Ectodermal cell (in vitro differentiated cells): ENCODE results near the gene ZNF407.

Experiments
- H3K27ac ChIP-seq: 2 replicates; pipeline ENCODE4 v1.7.0; 2013; ENCODE audit warnings: mild to moderate bottlenecking, low read depth, low read length; ENCODE audit not compliant: insufficient read depth, poor library complexity, severe bottlenecking
- H3K27me3 ChIP-seq: 2 replicates; pipeline ENCODE4 v1.7.0; 2013; ENCODE audit warnings: mild to moderate bottlenecking, low read length; ENCODE audit not compliant: insufficient read depth, control insufficient read depth, poor library complexity, severe bottlenecking
- H3K36me3 ChIP-seq: one replicate; pipeline ENCODE4 v1.7.0; 2013; ENCODE audit warnings: low read length; ENCODE audit not compliant: control insufficient read depth, insufficient read depth
- H3K4me1 ChIP-seq: one replicate; pipeline ENCODE4 v1.7.0; 2013; ENCODE audit warnings: low read length; ENCODE audit not compliant: control insufficient read depth, insufficient read depth
- H3K4me3 ChIP-seq: 2 replicates; pipeline ENCODE4 v1.7.0; 2013; ENCODE audit warnings: low read depth, low read length, control low read depth; ENCODE audit not compliant: insufficient read depth
- H3K9me3 ChIP-seq: 2 replicates; pipeline ENCODE4 v1.7.0; 2013; ENCODE audit warnings: mild to moderate bottlenecking, low read length, moderate library complexity; ENCODE audit not compliant: control insufficient read depth
- WGBS, 2 experiments: methylation state at CpG; one replicate each; pipeline ENCODE4 v1.1.7; 2013; ENCODE audit warnings: missing lambda C conversion rate in 2 of 2; 5-methylcytosine and 5-hydroxymethylcytosine counted together

Gene ZNF407

GRCh38 chr18:74766251-74766650 lies 168.6 kb downstream of the ZNF407 start:
- Histone ChIP-seq H3K36me3 (no peaks in the 10 kb centered on the region), H3K4me3 (no peak overlapping the region), H3K27me3 (no peaks in the 10 kb centered on the region), H3K27ac (no peak overlapping the region), H3K4me1 (no peaks in the 10 kb centered on the region), H3K9me3 (no peaks in the 10 kb centered on the region)
- 88 to 96% methylated on average over 3 of the region's 3 CpGs for WGBS, 2 experiments

- H3K27ac ChIP-seq, result no peak overlapping the region
- H3K4me3 ChIP-seq, result no peak overlapping the region
- H3K4me1 ChIP-seq, result no peaks in the 10 kb centered on the region
- H3K36me3 ChIP-seq, result no peaks in the 10 kb centered on the region
- H3K27me3 ChIP-seq, result no peaks in the 10 kb centered on the region
- WGBS, 2 experiments, result 92 to 94% methylated on average over 2 of the region's 2 CpGs
- no peaks in the 10 kb centered on the region for H3K9me3 ChIP-seq
Measured at GRCh38 chr18:74768096-74768495, 170.4 kb downstream of the ZNF407 start.

GRCh38 chr18:74773171-74773624 lies 175.5 kb downstream of the ZNF407 start:
- Histone ChIP-seq H3K36me3 (no peaks in the 10 kb centered on the region), H3K9me3 (no peaks in the 10 kb centered on the region), H3K4me3 (no peak overlapping the region), H3K4me1 (no peaks in the 10 kb centered on the region), H3K27me3 (no peaks in the 10 kb centered on the region), H3K27ac (no peak overlapping the region)
- WGBS, 2 experiments, result 88 to 91% methylated on average over 2 of the region's 3 CpGs

GRCh38 chr18:74774486-74774885 lies 176.8 kb downstream of the ZNF407 start:
- WGBS, 2 experiments, result 94 to 97% methylated on average over 5 of the region's 5 CpGs
- no peak overlapping the region for H3K27ac ChIP-seq
- no peak overlapping the region for H3K4me3 ChIP-seq
- H3K36me3 ChIP-seq, result no peaks in the 10 kb centered on the region
- H3K4me1 ChIP-seq, result no peaks in the 10 kb centered on the region
- H3K27me3 ChIP-seq, result no peaks in the 10 kb centered on the region
- H3K9me3 ChIP-seq, result no peaks in the 10 kb centered on the region

- H3K36me3 ChIP-seq, result no peaks in the 10 kb centered on the region
- H3K4me1 ChIP-seq, result no peaks in the 10 kb centered on the region
- H3K9me3 ChIP-seq, result no peaks in the 10 kb centered on the region
- H3K27me3 ChIP-seq, result no peaks in the 10 kb centered on the region
- 92 to 100% methylated on average over 2 of the region's 3 CpGs for WGBS, 2 experiments
- H3K4me3 ChIP-seq, result no peak overlapping the region
- H3K27ac ChIP-seq, result no peak overlapping the region
Measured at GRCh38 chr18:74775239-74775638, 177.6 kb downstream of the ZNF407 start.

DNA sequence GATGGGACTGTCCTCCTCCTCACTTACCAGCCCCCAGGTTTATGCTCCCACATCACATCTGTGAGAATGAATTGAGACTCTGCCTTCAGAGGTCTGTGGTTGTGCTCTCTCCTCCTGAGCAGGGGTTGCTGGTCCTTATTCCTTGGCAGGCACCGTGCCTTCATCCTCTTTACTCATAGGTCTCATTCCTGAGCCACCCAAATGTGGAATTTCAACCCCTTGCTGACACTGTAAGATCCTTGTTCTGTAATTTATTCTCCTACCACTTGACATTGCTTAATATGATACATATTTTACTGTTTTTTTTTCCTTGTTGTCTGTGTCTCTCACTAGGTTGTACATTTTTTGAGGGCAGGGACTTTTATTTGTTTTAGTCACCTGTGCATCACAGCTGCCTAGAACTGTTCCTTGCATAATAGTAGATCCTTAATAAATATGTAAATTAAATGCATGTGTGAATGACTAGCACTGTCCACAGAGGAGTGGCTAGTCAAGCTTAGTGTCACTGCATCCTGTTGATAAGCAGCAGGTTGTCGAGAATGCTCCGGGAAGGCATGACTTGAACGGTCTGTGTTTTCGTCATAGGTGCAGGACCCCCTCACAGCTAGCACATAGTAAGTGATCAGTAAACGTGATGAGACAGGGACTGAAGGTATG lies 180.6 kb downstream of the ZNF407 start:
- Histone ChIP-seq H3K4me3 (no peak overlapping the region), H3K9me3 (no peaks in the 10 kb centered on the region), H3K4me1 (no peaks in the 10 kb centered on the region), H3K36me3 (no peaks in the 10 kb centered on the region), H3K27me3 (no peaks in the 10 kb centered on the region), H3K27ac (no peak overlapping the region)
- WGBS, 2 experiments, result 92 to 94% methylated on average over 6 of the region's 6 CpGs

GRCh38 chr18:74784752-74785151 lies 187.1 kb downstream of the ZNF407 start:
- Histone ChIP-seq H3K9me3 (no peaks in the 10 kb centered on the region), H3K27ac (no peak overlapping the region), H3K27me3 (no peaks in the 10 kb centered on the region), H3K4me1 (no peaks in the 10 kb centered on the region), H3K4me3 (no peak overlapping the region), H3K36me3 (no peaks in the 10 kb centered on the region)
- 90 to 94% methylated on average over 5 to 6 of the region's 6 CpGs for WGBS, 2 experiments

GRCh38 chr18:74785632-74786031 lies 188.0 kb downstream of the ZNF407 start:
- Histone ChIP-seq H3K4me1 (no peaks in the 10 kb centered on the region), H3K27me3 (no peaks in the 10 kb centered on the region), H3K36me3 (no peaks in the 10 kb centered on the region), H3K4me3 (no peak overlapping the region), H3K27ac (no peak overlapping the region), H3K9me3 (no peaks in the 10 kb centered on the region)
- 96 to 98% methylated on average over 6 of the region's 6 CpGs for WGBS, 2 experiments

- WGBS, 2 experiments, result 92 to 94% methylated on average over 1 of the region's 2 CpGs
Measured at GRCh38 chr18:74788657-74789056, 191.0 kb downstream of the ZNF407 start.

DNA sequence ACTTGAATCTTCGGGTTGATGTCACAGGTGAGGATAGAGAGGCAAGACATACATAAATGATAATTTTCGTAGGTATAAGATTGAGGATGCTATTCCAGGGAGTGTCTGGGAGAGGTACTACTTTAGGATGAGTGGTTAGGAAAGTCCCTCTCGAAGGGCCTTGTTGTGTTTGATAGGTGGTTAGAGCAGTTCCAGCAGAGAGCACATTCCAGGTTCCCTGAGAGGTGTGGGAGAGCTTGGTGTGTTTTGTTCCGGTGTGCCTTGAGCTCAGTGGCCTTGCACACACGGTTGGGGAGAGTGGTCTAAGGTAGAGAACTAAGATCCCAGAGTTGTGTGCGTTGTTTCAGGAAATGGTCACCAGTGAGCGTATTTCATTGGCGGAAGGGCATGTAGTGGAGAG lies 191.4 kb downstream of the ZNF407 start:
- Histone ChIP-seq H3K27me3 (no peaks in the 10 kb centered on the region), H3K9me3 (no peaks in the 10 kb centered on the region), H3K4me1 (no peaks in the 10 kb centered on the region), H3K36me3 (no peaks in the 10 kb centered on the region), H3K27ac (no peak overlapping the region), H3K4me3 (no peak overlapping the region)
- WGBS, 2 experiments, result 95 to 96% methylated on average over 8 of the region's 8 CpGs

More at GRCh38 chr18:74788657-74789056, 191.0 kb downstream of the ZNF407 start:
- Histone ChIP-seq H3K27ac (no peak overlapping the region), H3K4me3 (no peak overlapping the region), H3K36me3 (no peaks in the 10 kb centered on the region), H3K9me3 (no peaks in the 10 kb centered on the region), H3K4me1 (no peaks in the 10 kb centered on the region), H3K27me3 (no peaks in the 10 kb centered on the region)
